Tibial artery (tissue), 4 donors: ENCODE measurements around the gene WIPF2.

Experiments
- DNase-seq, 2 donors: peaks; one replicate each; pipeline ENCODE4 v3.0.0-alpha.2; 2019
- H3K27ac ChIP-seq, 2 donors: fragments of 200-600 bp; sonication (generic) in 1 of 2; 1 replicate in 1 of 2; 2 replicates in 1 of 2; pipeline ENCODE4 v1.5.1; 2018 to 2019; ENCODE audit warnings: mild to moderate bottlenecking in 1 of 2
- H3K27me3 ChIP-seq, 2 donors: fragments of 200-600 bp; sonication (generic) in 1 of 2; one replicate each; pipeline versions ENCODE4 v1.5.1 to v1.6.0; 2016 to 2019
- H3K36me3 ChIP-seq, 3 donors: fragments of 200-600 bp; sonication (generic) in 2 of 3; one replicate each; pipeline ENCODE4 v1.5.1; 2016 to 2019; ENCODE audit warnings: mild to moderate bottlenecking in 2 of 3
- H3K4me1 ChIP-seq, 4 donors: fragments of 200-600 bp; sonication (generic) in 2 of 4; 1 replicate in 3 of 4; 2 replicates in 1 of 4; pipeline ENCODE4 v1.5.1; 2016 to 2019
- H3K4me3 ChIP-seq, 2 donors: fragments of 200-600 bp; sonication (generic) in 1 of 2; 1 replicate in 1 of 2; 2 replicates in 1 of 2; pipeline ENCODE4 v1.5.1; 2018 to 2019; ENCODE audit warnings: mild to moderate bottlenecking in 2 of 2
- H3K9me3 ChIP-seq, 3 donors: fragments of 200-600 bp; sonication (generic) in 1 of 3; one replicate each; pipeline ENCODE4 v1.5.1; 2016 to 2019
- CTCF ChIP-seq, 2 experiments: fragments of 200-600 bp in 1 of 2; fragments of 450-650 bp in 1 of 2; IDR thresholded peaks; one replicate each; pipeline ENCODE4 v1.5.1; 2017 to 2019; ENCODE audit warnings: antibody characterized with exemption in 2 of 2, mild to moderate bottlenecking in 1 of 2, moderate library complexity in 1 of 2
- intact Hi-C: fragments of 100-400 bp; cut with DNase I; formaldehyde crosslinking; loops from one replicate; pipeline ENCODE4 v1.15.0; 2023; ENCODE audit warnings: low total_unique reads

The WIPF2 gene

GRCh38 chr17:40260528-40260927 lies 41.4 kb downstream of the WIPF2 start:
- no peak overlapping the region for H3K27ac ChIP-seq
- H3K27me3 ChIP-seq, result no peaks in the 10 kb centered on the region
- no peak overlapping the region for H3K4me3 ChIP-seq
- no peak for DNase-seq
- intact Hi-C loops, result no loop called here
- H3K36me3 ChIP-seq, result peaks cover 62 to 91% (median 63%) of the 10 kb centered on the region in 3 donors
- no peak for TF ChIP-seq CTCF (IDR thresholded peaks at IDR 0.05)
- peaks cover 0 to 3% (median 0%) of the 10 kb centered on the region in 4 donors for H3K4me1 ChIP-seq
- H3K9me3 ChIP-seq, result no peaks in the 10 kb centered on the region

- H3K4me1 ChIP-seq, result peaks cover 0 to 3% (median 0%) of the 10 kb centered on the region in 4 donors
- no peak for DNase-seq
- peaks cover 60 to 95% (median 66%) of the 10 kb centered on the region in 3 donors for H3K36me3 ChIP-seq
- H3K9me3 ChIP-seq, result no peaks in the 10 kb centered on the region
- H3K27me3 ChIP-seq, result no peaks in the 10 kb centered on the region
- H3K4me3 ChIP-seq, result no peak overlapping the region
- TF ChIP-seq CTCF (IDR thresholded peaks at IDR 0.05), result no peak
- H3K27ac ChIP-seq, result no peak overlapping the region
- intact Hi-C loops, result no loop called here
These were observed 45.5 kb downstream of the WIPF2 start for GRCh38 chr17:40264458-40265185.

- Histone ChIP-seq H3K36me3 (peaks cover 60 to 95% (median 64%) of the 10 kb centered on the region in 3 donors), H3K27ac (no peak overlapping the region), H3K9me3 (no peaks in the 10 kb centered on the region), H3K4me1 (peaks cover 0 to 3% (median 0%) of the 10 kb centered on the region in 4 donors), H3K4me3 (no peak overlapping the region), H3K27me3 (no peaks in the 10 kb centered on the region)
- DNase-seq, result no peak
- no peak for TF ChIP-seq CTCF (IDR thresholded peaks at IDR 0.05)
- intact Hi-C loops, result no loop called here
These were observed 46.2 kb downstream of the WIPF2 start for GRCh38 chr17:40265337-40265736.

GRCh38 chr17:40266882-40267281 lies 47.8 kb downstream of the WIPF2 start:
- no peak for TF ChIP-seq CTCF (IDR thresholded peaks at IDR 0.05)
- Histone ChIP-seq H3K4me1 (no peaks in the 10 kb centered on the region), H3K9me3 (no peaks in the 10 kb centered on the region), H3K36me3 (peaks cover 56 to 95% (median 69%) of the 10 kb centered on the region in 3 donors), H3K27me3 (no peaks in the 10 kb centered on the region), H3K27ac (no peak overlapping the region), H3K4me3 (no peak overlapping the region)
- intact Hi-C loops, result no loop called here
- DNase-seq, result no peak

- no peak for DNase-seq
- intact Hi-C loops, result no loop called here
- Histone ChIP-seq H3K27me3 (no peaks in the 10 kb centered on the region), H3K4me3 (no peak overlapping the region), H3K9me3 (no peaks in the 10 kb centered on the region), H3K36me3 (peaks cover 43 to 94% (median 69%) of the 10 kb centered on the region in 3 donors), H3K27ac (no peak overlapping the region), H3K4me1 (no peaks in the 10 kb centered on the region)
- no peak for TF ChIP-seq CTCF (IDR thresholded peaks at IDR 0.05)
These were observed 49.1 kb downstream of the WIPF2 start for GRCh38 chr17:40268141-40268712.
